Eye (tissue), 1 donor: Measurements from ENCODE around the gene ASTN2.
A peak's percentile ranks its signal among the peaks of the same experiment; 100 is the strongest.

Experiments used
- DNase-seq: peaks from one replicate; pipeline ENCODE4 v3.0.0-alpha.2; 2015

The ASTN2 gene

DNA sequence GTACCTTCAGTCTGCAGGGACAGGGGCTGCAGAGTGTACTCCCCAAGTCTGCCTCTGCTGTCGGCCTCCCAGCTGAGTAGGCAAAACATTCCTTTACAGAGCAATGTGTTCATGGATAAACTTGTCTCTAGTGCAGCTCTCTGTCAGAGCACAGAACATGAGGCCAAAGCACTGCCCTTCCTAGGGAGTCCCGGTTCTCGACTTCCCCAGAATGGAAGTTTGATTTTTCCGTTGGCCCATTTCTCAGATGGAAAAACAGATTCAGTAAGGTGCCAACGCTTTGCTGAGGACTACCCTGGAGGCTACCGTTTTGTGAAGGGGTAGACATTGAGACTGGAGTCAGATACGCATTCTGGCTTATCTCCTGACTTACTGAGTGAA is 728.2 kb downstream of the ASTN2 start:
- DNase-seq, result no peak

- DNase-seq, result no peak
Observed at GRCh38 chr9:116686135-116686534, 728.7 kb downstream of the ASTN2 start.

GRCh38 chr9:116685166-116685565 is 729.7 kb downstream of the ASTN2 start:
- DNase-seq, result no peak

GRCh38 chr9:116683535-116683934 is 731.3 kb downstream of the ASTN2 start:
- no peak for DNase-seq

DNA sequence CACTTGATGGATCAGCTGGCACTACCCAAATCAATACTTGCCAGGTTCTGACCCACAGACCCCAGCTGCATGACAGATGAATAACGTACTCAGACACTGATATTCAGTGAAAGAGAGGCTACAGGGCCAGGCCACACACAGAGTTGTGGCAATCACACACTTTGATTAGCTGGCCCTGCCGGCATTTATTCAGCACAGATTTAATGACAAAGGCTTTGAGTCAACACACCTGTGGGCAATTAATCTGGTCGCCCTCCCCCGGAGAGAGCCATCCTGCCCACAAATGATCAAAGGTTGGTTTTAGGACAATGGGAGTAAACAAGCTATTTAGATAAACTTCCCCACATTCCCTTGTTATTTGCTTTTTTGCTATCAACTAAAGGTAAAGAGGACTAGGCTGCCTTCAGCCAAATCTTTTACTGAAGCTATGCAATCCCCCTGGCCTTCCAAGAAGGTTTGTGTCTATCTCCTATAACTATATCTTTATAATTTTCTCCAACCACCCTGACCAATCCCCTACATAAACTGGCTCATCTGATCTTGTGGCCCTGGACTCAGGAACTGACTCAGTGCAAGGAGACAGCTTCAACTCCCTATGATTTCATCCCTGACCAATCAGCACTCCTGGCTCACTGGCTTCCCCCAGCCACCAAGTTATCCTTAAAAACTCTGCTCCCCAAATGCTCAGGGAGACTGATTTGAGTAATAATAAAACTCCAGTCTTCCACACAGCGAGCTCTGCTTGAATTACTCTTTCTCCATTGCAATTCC is 740.5 kb downstream of the ASTN2 start:
- DNase-seq, result no peak

DNA sequence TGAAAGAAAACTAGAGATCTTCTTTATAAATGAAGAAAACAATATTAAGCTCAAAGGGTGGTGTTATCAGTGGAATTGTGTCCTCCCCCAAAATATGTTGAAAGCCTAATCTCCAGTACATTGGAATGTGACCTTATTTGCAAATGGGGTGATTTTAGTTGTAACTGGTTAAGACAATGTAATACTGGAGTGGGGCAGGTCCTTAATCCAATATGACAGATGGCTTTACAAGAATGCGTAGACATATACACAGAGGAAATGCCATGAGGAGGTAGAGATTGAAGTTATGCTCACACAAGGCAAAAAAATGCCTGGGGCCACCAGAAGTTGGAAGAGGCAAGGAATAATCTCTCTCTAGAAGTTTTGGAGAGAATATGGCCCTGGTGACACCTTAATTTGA is 741.5 kb downstream of the ASTN2 start:
- no peak for DNase-seq

DNA sequence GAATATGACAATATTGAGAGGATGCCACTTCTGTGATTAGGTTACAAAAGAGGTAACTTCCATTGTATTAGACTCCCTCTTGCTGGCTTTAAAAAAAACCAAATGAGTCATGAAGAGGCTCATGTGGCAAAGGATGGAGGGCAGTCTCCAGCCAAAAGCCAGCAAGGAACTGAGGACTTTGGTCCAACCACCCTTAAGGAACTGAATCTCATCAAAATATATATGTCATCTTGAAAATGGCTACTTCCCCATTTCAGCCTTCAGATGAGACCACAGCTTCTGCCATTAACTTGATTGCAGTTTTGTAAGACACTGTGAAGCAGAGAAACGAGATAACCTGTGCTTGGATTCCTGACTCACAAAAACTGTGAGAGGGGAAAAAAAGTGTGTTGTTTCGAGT is 743.3 kb downstream of the ASTN2 start:
- no peak for DNase-seq

DNA sequence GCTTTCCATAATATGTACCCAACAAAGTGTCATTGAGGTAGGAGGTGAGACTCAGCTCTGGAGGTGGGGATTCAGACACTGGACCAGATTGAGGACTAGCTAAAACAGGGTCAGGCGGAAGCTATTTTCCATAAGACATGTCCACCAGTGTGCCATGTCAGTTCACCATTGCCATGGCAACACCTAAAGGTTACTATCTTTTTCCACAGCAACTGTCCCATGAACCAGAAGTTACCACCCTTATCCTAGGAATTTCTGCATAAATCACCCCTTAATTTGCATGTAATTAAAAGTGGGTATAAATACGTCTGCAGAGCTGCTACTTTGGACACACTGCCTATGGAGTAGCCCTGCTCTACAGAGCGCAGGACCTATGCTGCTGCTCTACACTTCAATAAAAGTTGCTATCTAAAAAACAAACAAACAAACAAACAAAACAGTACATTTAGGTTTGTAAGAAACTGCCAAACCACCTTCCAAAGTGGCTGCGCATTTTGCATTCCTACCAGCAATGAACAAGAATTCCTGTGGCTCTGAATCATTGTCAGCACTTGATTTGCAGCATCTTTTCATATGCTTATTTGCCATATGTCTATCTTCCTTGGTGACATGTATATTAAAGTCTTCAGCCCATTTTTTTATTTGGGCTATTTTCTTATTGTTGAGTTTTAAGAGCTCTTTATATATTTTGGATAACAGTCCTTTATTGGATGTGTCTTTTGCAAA is 745.7 kb downstream of the ASTN2 start:
- DNase-seq, result no peak

- DNase-seq, result no peak
Observed at GRCh38 chr9:116663581-116663980, 751.3 kb downstream of the ASTN2 start.

DNA sequence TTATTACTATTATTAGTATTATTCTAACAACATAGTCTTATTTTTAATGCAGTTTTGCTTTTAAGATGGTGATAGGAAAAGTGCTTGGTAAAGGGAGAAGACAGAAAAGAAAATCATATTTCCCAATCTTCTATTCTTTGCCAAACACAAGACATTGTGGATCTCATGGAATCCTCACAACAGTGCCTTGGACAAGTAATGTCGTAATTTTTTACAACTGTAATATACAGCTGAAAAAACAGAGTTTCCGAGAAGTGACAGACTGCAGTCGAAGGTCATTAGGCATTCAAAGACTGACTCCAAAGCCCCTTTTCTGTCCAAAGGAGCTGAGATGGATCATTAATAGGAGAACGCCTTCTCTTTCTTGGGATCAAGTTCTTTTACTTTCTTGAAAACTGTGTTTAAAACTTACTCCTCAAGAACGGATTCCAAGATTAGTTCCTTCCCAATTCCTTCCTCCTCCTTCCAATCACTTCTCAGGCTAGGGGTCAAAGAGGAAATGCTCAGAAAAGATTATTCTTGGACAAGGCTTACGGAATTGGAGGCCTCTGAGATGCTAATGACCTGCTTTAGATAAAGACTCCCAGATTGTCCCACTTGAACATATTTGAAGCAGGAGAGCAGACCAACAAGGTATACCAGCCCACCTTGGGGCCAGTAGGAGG is 752.1 kb downstream of the ASTN2 start:
- DNase-seq, result no peak

DNA sequence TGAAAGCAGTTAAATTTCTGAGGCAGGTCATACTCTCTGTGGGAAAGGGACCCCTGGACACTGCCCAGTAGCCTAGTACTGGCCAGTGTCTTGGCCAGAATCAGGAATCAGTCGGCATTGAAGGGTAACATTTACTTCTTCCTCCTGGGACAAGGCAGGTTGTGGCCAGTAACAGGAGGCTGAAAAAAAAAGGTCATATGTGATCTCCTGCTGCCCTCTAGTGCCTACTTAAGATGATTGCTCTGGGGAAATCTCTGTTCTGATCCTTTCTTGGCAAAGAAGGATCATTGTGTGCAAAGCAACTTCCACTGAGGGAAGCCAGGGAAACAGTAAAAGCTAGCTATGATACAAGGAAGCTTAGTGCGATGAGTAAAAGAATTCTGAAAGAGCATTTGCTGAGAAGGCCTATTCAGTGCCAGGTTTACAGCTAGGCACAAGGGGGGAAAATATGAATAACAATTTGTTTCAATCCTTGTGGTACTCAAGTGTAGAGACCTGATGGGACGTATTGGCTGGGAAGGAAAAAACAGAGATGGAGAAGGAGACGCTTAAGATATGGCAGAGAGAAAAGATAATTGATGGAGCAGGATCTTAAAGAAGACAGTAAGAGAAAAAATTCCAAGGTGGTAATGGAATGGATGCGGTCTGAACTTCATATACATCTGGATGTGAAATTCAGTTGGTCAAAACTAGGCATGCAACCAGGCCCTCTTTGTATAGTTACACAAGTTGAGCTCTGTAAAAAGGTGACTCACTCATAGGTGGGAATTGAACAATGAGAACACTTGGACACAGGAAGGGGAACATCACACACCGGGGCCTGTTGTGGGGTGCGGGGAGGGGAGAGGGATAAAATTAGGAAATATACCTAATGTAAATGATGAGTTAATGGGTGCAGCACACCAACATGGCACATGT is 753.6 kb downstream of the ASTN2 start:
- DNase-seq, result peak; percentile 85

DNA sequence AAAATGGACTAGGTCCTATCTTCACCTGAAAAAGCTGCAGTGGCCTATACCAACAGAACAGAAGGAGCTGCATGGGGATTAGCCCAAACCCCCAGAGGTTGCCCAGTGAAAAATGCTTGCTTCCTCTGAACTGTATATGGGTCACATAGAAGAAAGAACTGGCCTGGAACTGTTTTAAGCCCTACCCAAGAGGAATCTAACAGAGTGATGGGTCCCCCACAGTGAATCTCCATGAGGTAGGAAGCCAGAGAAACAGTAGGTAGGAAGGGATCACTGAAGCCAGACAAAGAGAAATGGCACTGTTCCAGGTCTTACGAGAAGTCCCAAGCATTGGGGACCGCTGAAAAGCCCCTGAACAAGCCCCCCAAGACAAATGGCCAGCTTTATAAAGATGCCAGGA is 756.6 kb downstream of the ASTN2 start:
- no peak for DNase-seq

- no peak for DNase-seq
Observed at GRCh38 chr9:116656977-116657376, 757.9 kb downstream of the ASTN2 start.

- no peak for DNase-seq
Observed at GRCh38 chr9:116656501-116656971, 758.3 kb downstream of the ASTN2 start.

- no peak for DNase-seq
Observed at GRCh38 chr9:116654059-116654355, 760.9 kb downstream of the ASTN2 start.

GRCh38 chr9:116653348-116654058 is 761.4 kb downstream of the ASTN2 start:
- peak; percentile 22 for DNase-seq

DNA sequence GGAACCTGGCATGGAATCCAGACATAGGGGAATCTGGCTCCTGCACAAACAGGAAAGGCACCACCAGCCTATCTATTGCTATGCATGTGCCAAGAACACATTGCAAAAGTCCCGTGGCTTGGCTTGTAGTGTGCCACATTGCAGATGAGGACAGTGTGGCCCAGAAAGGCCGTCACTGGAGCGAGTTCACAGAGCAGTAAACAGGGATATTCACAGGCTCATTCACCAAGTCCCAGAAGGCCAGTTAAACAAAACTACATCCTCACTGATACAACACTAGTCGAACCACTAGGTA is 767.4 kb downstream of the ASTN2 start:
- no peak for DNase-seq

DNA sequence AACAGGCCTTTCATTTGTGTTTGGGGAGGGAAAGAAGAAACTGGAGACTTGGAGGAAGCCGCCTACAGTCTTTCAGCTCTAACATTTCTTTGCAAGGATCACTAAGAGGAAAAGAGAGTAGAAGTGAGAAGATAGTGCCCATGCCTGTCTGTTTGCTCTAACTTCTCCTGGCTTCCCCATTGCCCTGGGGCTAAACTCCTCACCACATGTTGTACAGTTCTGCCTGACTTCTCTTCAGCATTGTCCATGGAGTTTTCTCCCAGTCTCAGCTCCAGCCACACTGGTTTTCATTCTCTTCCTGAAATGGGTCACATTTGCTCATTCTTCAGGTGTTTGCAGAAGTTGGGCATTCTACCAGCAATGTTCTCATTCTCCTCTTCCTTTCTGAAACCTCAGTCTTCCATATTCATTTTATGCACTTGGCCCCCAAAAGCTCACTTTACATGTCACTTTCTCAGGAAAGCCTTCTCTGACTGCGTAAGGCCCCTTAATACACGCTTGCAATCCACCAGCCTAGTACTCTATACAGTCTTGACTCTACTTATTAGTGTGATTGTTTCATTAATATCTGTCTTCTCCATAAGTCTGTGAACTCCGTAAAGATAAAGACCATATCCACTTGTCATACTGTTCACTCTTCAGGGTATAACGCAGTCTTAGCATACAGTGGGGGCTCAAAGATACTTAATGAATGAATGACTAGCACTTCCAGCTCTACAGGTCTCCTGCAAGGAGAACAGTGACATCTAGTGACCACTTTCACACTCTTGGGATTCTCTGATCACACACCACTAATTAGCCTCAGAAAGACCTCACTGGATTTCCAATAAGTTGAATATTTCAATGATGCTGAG is 768.0 kb downstream of the ASTN2 start:
- DNase-seq, result peak; percentile 69

DNA sequence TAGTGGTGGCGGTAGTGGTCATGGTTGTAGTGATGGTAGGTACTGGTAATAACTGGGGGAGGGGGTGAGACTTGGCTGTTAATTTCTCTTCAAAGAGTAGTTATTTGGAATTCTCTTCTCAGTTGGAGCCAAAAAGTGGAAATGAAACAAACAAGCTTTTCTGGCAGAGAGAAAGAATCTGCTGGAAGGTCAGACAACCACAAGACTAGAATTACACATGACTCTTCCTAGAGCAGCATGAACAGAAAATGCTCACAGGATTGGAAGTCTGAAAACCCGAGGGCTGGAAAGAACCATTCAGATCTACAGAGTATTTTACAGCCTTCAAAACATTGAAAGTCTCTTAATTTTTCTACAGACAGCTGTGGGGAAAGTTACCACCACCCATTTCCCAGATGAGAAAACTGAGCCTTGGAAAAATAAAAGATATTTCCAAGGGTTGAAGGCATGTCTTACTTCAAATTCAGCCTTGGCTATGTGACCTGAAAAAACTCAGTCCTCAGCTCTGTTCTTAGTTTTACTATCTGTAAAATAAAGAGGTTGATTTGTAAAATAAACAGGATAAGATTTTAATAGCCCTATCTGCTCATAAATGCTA is 770.7 kb downstream of the ASTN2 start:
- no peak for DNase-seq

DNA sequence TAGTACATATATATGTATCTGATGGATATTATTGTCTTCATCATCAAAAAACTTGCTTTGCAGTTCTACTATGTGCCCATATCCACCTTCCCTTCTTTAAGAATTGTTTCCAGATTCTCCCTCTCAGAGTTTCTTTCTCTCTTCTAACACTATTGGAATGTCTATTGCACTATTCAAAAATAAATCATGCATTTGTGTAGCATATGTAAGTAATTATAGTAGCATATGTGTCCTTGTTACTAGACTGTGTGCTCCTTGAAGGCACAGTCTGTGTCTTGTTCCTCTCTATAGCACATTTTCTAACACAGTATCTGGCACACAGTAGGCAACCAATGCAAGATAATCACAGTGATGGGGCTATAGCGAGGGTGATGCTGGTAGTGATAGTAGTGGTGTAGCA is 771.2 kb downstream of the ASTN2 start:
- no peak for DNase-seq
